ENCODE data around the gene MFN2. TPM values are rescaled to one million over a fixed set of nuclear protein-coding genes. Genes with fewer than 3 reads are reported as not detected.

Gene MFN2
- total and polyA plus RNA-seq, 7 donors = 33.0 to 121 (median 83.9) TPM

GRCh38 chr1:11981378-11982009, 1.2 kb downstream of the MFN2 start:
- peak overlapping the region; percentile 93 to 98 (median 97) for H3K27ac ChIP-seq
- WGBS, 2 donors = 85 to 93% methylated on average over 13 of the region's 13 CpGs
- intact Hi-C loops (cut with DNase I) = loop anchor here (2.0 kb wide), 1 partner anchor 73 kb away; no protein-coding TSS in a partner anchor
- H3K27me3 ChIP-seq = no peaks in the 10 kb centered on the region
- no peak for TF ChIP-seq POLR2A (IDR thresholded peaks at IDR 0.05)
- no peak for TF ChIP-seq EP300 (IDR thresholded peaks at IDR 0.05)
- TF ChIP-seq, protein P1, sequence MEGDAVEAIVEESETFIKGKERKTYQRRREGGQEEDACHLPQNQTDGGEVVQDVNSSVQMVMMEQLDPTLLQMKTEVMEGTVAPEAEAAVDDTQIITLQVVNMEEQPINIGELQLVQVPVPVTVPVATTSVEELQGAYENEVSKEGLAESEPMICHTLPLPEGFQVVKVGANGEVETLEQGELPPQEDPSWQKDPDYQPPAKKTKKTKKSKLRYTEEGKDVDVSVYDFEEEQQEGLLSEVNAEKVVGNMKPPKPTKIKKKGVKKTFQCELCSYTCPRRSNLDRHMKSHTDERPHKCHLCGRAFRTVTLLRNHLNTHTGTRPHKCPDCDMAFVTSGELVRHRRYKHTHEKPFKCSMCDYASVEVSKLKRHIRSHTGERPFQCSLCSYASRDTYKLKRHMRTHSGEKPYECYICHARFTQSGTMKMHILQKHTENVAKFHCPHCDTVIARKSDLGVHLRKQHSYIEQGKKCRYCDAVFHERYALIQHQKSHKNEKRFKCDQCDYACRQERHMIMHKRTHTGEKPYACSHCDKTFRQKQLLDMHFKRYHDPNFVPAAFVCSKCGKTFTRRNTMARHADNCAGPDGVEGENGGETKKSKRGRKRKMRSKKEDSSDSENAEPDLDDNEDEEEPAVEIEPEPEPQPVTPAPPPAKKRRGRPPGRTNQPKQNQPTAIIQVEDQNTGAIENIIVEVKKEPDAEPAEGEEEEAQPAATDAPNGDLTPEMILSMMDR (IDR thresholded peaks at IDR 0.05) = no peak
- H3K36me3 ChIP-seq = peaks cover 8 to 56% (median 22%) of the 10 kb centered on the region in 4 donors
- peak overlapping the region in 2 of 4 donors; percentile 91 to 98 for H3K4me3 ChIP-seq
- H3K4me1 ChIP-seq = peaks cover 0 to 64% (median 46%) of the 10 kb centered on the region in 4 donors
- no peak for DNase-seq
- no peaks in the 10 kb centered on the region for H3K9me3 ChIP-seq

GRCh38 chr1:11982010-11982392, 1.8 kb downstream of the MFN2 start:
- peaks cover 0 to 64% (median 46%) of the 10 kb centered on the region in 4 donors for H3K4me1 ChIP-seq
- no peak for TF ChIP-seq EP300 (IDR thresholded peaks at IDR 0.05)
- TF ChIP-seq POLR2A (IDR thresholded peaks at IDR 0.05) = no peak
- TF ChIP-seq POLR2AphosphoS5 (IDR thresholded peaks at IDR 0.05) = no peak
- TF ChIP-seq, protein P1 (IDR thresholded peaks at IDR 0.05) = no peak
- H3K27me3 ChIP-seq = no peaks in the 10 kb centered on the region
- H3K4me3 ChIP-seq = no peak overlapping the region
- intact Hi-C loops (cut with DNase I) = no loop called here
- peaks cover 8 to 53% (median 22%) of the 10 kb centered on the region in 4 donors for H3K36me3 ChIP-seq
- H3K9me3 ChIP-seq = no peaks in the 10 kb centered on the region
- DNase-seq = no peak
- 29 to 96% methylated on average over 3 of the region's 3 CpGs for WGBS, 2 donors
- peak overlapping the region in 2 of 4 donors; percentile 93 to 98 for H3K27ac ChIP-seq

DNA sequence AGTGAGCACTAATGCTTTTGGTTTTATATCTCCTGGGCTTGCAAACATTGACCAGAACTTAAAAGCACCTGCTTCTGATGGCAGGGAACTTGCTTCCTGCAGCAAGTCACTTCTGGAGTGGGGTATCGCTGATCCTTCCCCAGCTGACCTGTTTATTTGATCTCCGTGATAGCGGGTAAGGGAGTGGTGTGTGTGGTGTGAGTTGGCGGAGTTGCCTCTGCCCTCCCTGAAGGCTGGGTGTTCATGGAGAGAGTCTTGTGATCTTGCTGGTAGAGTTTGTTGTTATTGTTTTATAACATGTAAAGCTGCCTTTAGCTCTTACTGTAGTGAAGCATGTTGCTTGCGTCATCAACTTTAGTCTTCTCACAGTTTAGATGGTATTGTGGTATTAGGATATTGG, 3.9 kb downstream of the MFN2 start:
- no peak overlapping the region for H3K4me3 ChIP-seq
- no peaks in the 10 kb centered on the region for H3K9me3 ChIP-seq
- peaks cover 0 to 55% (median 39%) of the 10 kb centered on the region in 4 donors for H3K4me1 ChIP-seq
- intact Hi-C loops (cut with DNase I) = no loop called here
- peaks cover 8 to 63% (median 27%) of the 10 kb centered on the region in 4 donors for H3K36me3 ChIP-seq
- no peaks in the 10 kb centered on the region for H3K27me3 ChIP-seq
- 18 to 71% methylated on average over 5 of the region's 5 CpGs for WGBS, 2 donors
- DNase-seq = no peak
- TF ChIP-seq POLR2A (IDR thresholded peaks at IDR 0.05) (no peak), POLR2AphosphoS5 (IDR thresholded peaks at IDR 0.05) (no peak), EP300 (IDR thresholded peaks at IDR 0.05) (no peak)
- TF ChIP-seq, protein P1 (IDR thresholded peaks at IDR 0.05) = no peak
- peak overlapping the region in 2 of 4 donors; percentile 3 to 90 for H3K27ac ChIP-seq

DNA sequence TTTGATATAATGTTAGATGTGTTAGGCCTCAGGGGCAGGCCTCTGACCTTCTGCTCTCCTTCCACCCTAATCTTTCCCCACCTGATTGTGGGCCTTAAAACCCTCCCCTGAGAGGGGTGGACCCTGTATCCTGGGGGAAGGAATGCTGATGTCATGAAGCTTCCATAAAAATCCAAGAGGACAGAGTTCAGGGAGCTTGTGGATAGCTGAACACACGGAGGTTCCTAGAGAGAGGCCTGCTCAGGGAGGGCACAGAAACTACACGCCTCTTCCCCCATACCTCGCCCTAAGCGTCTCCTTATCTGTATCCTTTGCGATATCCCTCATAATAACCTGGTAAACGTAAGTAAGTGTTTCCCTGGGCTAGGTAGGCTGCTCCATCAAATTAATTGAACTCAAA, 4.3 kb downstream of the MFN2 start:
- peaks cover 8 to 68% (median 31%) of the 10 kb centered on the region in 4 donors for H3K36me3 ChIP-seq
- WGBS, 2 donors = 28 to 78% methylated on average over 6 of the region's 6 CpGs
- H3K27ac ChIP-seq = peak overlapping the region in 2 of 4 donors; percentile 3 to 90
- H3K27me3 ChIP-seq = no peaks in the 10 kb centered on the region
- no peak for DNase-seq
- H3K4me3 ChIP-seq = no peak overlapping the region
- peaks cover 0 to 51% (median 35%) of the 10 kb centered on the region in 4 donors for H3K4me1 ChIP-seq
- intact Hi-C loops (cut with DNase I) = no loop called here
- no peaks in the 10 kb centered on the region for H3K9me3 ChIP-seq
- TF ChIP-seq POLR2AphosphoS5 (IDR thresholded peaks at IDR 0.05) = no peak
- TF ChIP-seq, protein P1 (IDR thresholded peaks at IDR 0.05) = no peak
- TF ChIP-seq POLR2A (IDR thresholded peaks at IDR 0.05) = no peak
- TF ChIP-seq EP300 (IDR thresholded peaks at IDR 0.05) = no peak
